Natural killer cell (primary cell): ENCODE data around the gene LETMD1. TPM values are rescaled to one million over a fixed set of nuclear protein-coding genes. Genes with fewer than 3 reads are reported as not detected.

Experiments used
- ATAC-seq, 3 donors: fragments of 150-1000 bp in 2 of 3; fragments of 200-7000 bp in 1 of 3; cut with Tn5 transposase; 1 replicate in 1 of 3; 2 replicates in 2 of 3; pipeline ENCODE4 v1.10.0; 2021; ENCODE audit warnings: mild to moderate bottlenecking in 2 of 3, moderate library complexity in 2 of 3
- DNase-seq, 2 donors: peaks; one replicate each; pipeline versions ENCODE4 v3.0.0 to v3.0.0-alpha.2; 2013 to 2021; ENCODE audit warnings: mixed read lengths in 1 of 2
- H3K27ac ChIP-seq: one replicate; pipeline ENCODE4 v1.5.1; 2013; ENCODE audit warnings: mild to moderate bottlenecking, low read length
- H3K27me3 ChIP-seq: one replicate; pipeline ENCODE4 v1.6.1; 2013; ENCODE audit warnings: low read length; ENCODE audit not compliant: control insufficient read depth, insufficient read depth
- H3K36me3 ChIP-seq: one replicate; pipeline ENCODE4 v1.6.1; 2013; ENCODE audit warnings: low read length; ENCODE audit not compliant: control insufficient read depth, insufficient read depth
- H3K4me1 ChIP-seq: one replicate; pipeline ENCODE4 v1.6.1; 2013; ENCODE audit warnings: low read length; ENCODE audit not compliant: control insufficient read depth, insufficient read depth
- H3K4me3 ChIP-seq: one replicate; pipeline ENCODE4 v1.5.1; 2013; ENCODE audit warnings: low read length
- H3K9me3 ChIP-seq: one replicate; pipeline ENCODE4 v1.6.1; 2013; ENCODE audit warnings: low read length; ENCODE audit not compliant: control insufficient read depth, insufficient read depth
- H3K27ac Mint-ChIP-seq, 2 donors: one replicate each; pipeline ENCODE4 v1.8.0; 2022; ENCODE audit warnings: mild to moderate bottlenecking in 2 of 2, mixed read lengths in 2 of 2, moderate library complexity in 1 of 2
- H3K27me3 Mint-ChIP-seq, 2 donors: one replicate each; pipeline ENCODE4 v1.8.0; 2022; ENCODE audit warnings: low read depth in 2 of 2, mixed read lengths in 2 of 2
- H3K36me3 Mint-ChIP-seq: one replicate; pipeline ENCODE4 v1.8.0; 2022; ENCODE audit warnings: mixed read lengths
- H3K4me1 Mint-ChIP-seq, 2 donors: one replicate each; pipeline ENCODE4 v1.8.0; 2022; ENCODE audit warnings: mixed read lengths in 2 of 2
- H3K4me3 Mint-ChIP-seq: one replicate; pipeline ENCODE4 v1.8.0; 2022; ENCODE audit warnings: mild to moderate bottlenecking, moderate library complexity, mixed read lengths
- H3K9me3 Mint-ChIP-seq, 2 donors: one replicate each; pipeline ENCODE4 v1.8.0; 2022; ENCODE audit warnings: mixed read lengths in 2 of 2
- WGBS: methylation state at CpG from one replicate; pipeline ENCODE4 v1.1.7; 2013; ENCODE audit warnings: missing lambda C conversion rate; ENCODE audit not compliant: insufficient coverage; 5-methylcytosine and 5-hydroxymethylcytosine counted together
- intact Hi-C: fragments of 100-400 bp; cut with micrococcal nuclease; formaldehyde crosslinking; loops from one replicate; pipeline ENCODE4 v1.14.2; 2022
- total RNA-seq, 4 donors: library from RNA; stranded (reverse); fragments of 120-200 nt in 1 of 4; gene quantifications; one replicate each; pipeline versions ENCODE4 v1.2.3 to v1.2.4, GENCODE V29; 2013 to 2022
- TF ChIP-seq, protein P1 (sequence below): fragments of 200-600 bp; IDR thresholded peaks from one replicate; pipeline ENCODE4 v1.8.0; 2022; ENCODE audit warnings: antibody characterized with exemption

Gene LETMD1
- total RNA-seq, 3 donors from 2014 or later (not counting 1 experiment from before 2014, with no cell fraction given) = 57.1 to 71.8 (median 58.2) TPM

- Mint-ChIP-seq H3K4me3 (peak within 1 kb of the TSS; percentile 99), H3K27ac (peak within 1 kb of the TSS; percentile 90), H3K27me3 (no peaks in the 10 kb centered on the region), H3K4me1 (peaks cover 18 to 39% of the 10 kb centered on the region in 2 donors), H3K9me3 (no peaks in the 10 kb centered on the region), H3K36me3 (no peaks in the 10 kb centered on the region)
- ATAC-seq (peak; percentile 98 to 100 (median 99)), DNase-seq (peak; percentile 95 to 97)
- H3K9me3 ChIP-seq = no peaks in the 10 kb centered on the region
- H3K27me3 ChIP-seq = no peaks in the 10 kb centered on the region
- peak within 1 kb of the TSS; percentile 74 for H3K4me3 ChIP-seq
- H3K27ac ChIP-seq = peak within 1 kb of the TSS; percentile 49
- TF ChIP-seq, protein P1, sequence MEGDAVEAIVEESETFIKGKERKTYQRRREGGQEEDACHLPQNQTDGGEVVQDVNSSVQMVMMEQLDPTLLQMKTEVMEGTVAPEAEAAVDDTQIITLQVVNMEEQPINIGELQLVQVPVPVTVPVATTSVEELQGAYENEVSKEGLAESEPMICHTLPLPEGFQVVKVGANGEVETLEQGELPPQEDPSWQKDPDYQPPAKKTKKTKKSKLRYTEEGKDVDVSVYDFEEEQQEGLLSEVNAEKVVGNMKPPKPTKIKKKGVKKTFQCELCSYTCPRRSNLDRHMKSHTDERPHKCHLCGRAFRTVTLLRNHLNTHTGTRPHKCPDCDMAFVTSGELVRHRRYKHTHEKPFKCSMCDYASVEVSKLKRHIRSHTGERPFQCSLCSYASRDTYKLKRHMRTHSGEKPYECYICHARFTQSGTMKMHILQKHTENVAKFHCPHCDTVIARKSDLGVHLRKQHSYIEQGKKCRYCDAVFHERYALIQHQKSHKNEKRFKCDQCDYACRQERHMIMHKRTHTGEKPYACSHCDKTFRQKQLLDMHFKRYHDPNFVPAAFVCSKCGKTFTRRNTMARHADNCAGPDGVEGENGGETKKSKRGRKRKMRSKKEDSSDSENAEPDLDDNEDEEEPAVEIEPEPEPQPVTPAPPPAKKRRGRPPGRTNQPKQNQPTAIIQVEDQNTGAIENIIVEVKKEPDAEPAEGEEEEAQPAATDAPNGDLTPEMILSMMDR = no peak
- 0% methylated on average over 74 of the region's 74 CpGs for WGBS
- H3K36me3 ChIP-seq = no peaks in the 10 kb centered on the region
- intact Hi-C loops = loop anchor here (1.0 to 2.0 kb wide), 3 partner anchors 36 to 156 kb away; partner anchors contain the start of gene TFCP2
- peaks cover 17% of the 10 kb centered on the region for H3K4me1 ChIP-seq
Measured at GRCh38 chr12:51083126-51083833, 35.2 kb downstream of the LETMD1 start, which contains the start of gene CSRNP2. TSS of gene CSRNP2 (minus strand) at chr12:51083596. CDS start at chr12:51076561, 7,035 bp downstream.

DNA sequence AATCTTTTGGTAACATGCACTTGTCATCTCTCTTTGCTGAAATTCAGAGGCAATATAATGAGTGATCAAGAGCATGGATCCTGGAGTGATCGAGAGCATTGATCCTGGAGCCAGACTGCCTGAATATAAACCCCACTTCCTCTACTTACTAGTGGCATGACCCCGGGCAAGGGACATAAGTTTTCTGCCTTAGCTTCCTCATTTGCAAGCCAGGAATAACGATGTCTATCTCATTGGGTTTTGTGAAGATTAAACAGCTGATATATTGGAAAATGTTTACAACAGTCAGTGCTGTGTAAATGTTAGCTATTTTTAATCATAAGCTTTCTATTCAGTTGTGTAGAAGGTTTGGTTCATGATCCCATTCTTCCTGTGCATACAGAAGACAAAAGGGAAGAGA is 37.6 kb downstream of the LETMD1 start:
- peaks cover 18 to 30% of the 10 kb centered on the region in 2 donors for H3K4me1 Mint-ChIP-seq
- H3K27ac Mint-ChIP-seq = no peak overlapping the region

GRCh38 chr12:51086933-51087332 is 38.8 kb downstream of the LETMD1 start:
- intact Hi-C loops = no loop called here
- H3K36me3 ChIP-seq = no peaks in the 10 kb centered on the region

More for the DNA sequence above, 37.6 kb downstream of the LETMD1 start:
- 33% methylated on average over 3 of the region's 3 CpGs for WGBS
- Histone ChIP-seq H3K4me3 (no peak overlapping the region), H3K27ac (no peak overlapping the region), H3K9me3 (no peaks in the 10 kb centered on the region), H3K36me3 (no peaks in the 10 kb centered on the region), H3K27me3 (no peaks in the 10 kb centered on the region), H3K4me1 (peaks cover 17% of the 10 kb centered on the region)
- Mint-ChIP-seq H3K27me3 (no peaks in the 10 kb centered on the region), H3K9me3 (no peaks in the 10 kb centered on the region), H3K36me3 (no peaks in the 10 kb centered on the region), H3K4me3 (peak overlapping the region; percentile 17)
- no peak for DNase-seq
- ATAC-seq = no peak
- TF ChIP-seq, protein P1 = no peak
- intact Hi-C loops = no loop called here

More at GRCh38 chr12:51086933-51087332, 38.8 kb downstream of the LETMD1 start:
- H3K9me3 Mint-ChIP-seq = no peaks in the 10 kb centered on the region
- peaks cover 16% of the 10 kb centered on the region for H3K4me1 ChIP-seq
- no peaks in the 10 kb centered on the region for H3K9me3 ChIP-seq
- no peak for DNase-seq
- H3K27ac ChIP-seq = no peak overlapping the region
- H3K27ac Mint-ChIP-seq = no peak overlapping the region
- H3K4me1 Mint-ChIP-seq = peaks cover 10 to 24% of the 10 kb centered on the region in 2 donors
- TF ChIP-seq, protein P1 = no peak
- 92% methylated on average over 10 of the region's 10 CpGs for WGBS
- no peak overlapping the region for H3K4me3 Mint-ChIP-seq
- ATAC-seq = no peak
- no peaks in the 10 kb centered on the region for H3K36me3 Mint-ChIP-seq
- no peaks in the 10 kb centered on the region for H3K27me3 Mint-ChIP-seq
- no peak overlapping the region for H3K4me3 ChIP-seq
- H3K27me3 ChIP-seq = no peaks in the 10 kb centered on the region
